Kidney glomerular epithelial cell (primary cell): ENCODE measurements around the gene PROSER3.
"Not testable (repeated sequence)": the region's sequence is repeated elsewhere in the genome, so short reads cannot be mapped to it uniquely, and the experiment has no call there.

Source experiments
- DNase-seq: peaks from one replicate; lab custom pipeline; 2025; lab: John Stamatoyannopoulos, UW

Gene PROSER3

GRCh38 chr19:35792312-35792711 lies 34.3 kb downstream of the PROSER3 start:
- no peak for DNase-seq

DNA sequence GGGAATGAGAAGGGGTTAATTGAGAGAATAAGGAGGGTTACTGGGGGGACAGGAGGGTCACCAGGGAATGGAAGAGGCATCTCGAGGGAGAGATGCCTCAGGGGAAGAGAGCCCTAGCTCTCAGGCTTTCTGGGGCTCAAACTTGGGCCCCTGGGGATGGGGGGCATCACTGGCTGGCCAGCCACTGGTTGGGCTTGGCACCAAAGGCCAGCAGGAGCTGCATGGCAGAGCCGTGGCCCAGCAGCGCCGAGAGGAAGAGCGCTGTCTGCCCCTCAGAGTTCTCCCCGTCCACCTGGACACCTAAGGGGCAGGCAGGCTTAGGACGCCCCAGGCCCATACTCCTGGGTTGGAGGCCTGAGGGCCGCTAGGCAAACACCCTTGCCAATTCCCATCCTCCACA lies 34.9 kb downstream of the PROSER3 start:
- DNase-seq, result no peak

GRCh38 chr19:35793381-35794165 lies 35.6 kb downstream of the PROSER3 start:
- DNase-seq, result no peak

DNA sequence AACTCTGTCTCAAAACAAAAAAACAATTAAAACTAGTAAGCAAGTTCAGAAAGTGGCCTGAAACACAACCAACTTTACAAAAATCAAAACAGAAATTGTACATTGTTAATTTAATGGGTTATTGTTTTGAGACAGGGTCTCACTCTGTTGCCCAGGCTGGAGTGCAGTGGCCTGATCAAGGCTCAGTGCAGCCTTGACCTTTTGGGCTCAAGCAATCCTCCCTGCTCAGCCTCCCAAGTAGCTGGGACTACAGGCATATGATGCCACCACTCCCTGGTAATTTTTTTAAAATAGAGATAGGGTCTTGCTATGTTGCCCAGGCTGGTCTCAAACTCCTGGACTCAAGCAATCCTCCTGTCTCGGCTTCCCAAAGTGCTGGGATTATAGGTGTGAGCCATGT lies 37.6 kb downstream of the PROSER3 start:
- DNase-seq, result not testable (repeated sequence)

- no peak for DNase-seq
These were observed 38.9 kb downstream of the PROSER3 start for GRCh38 chr19:35796645-35797542.

- DNase-seq, result no peak
These were observed 39.7 kb downstream of the PROSER3 start for GRCh38 chr19:35797663-35798062.

GRCh38 chr19:35801828-35802227 lies 43.9 kb downstream of the PROSER3 start:
- DNase-seq, result no peak

DNA sequence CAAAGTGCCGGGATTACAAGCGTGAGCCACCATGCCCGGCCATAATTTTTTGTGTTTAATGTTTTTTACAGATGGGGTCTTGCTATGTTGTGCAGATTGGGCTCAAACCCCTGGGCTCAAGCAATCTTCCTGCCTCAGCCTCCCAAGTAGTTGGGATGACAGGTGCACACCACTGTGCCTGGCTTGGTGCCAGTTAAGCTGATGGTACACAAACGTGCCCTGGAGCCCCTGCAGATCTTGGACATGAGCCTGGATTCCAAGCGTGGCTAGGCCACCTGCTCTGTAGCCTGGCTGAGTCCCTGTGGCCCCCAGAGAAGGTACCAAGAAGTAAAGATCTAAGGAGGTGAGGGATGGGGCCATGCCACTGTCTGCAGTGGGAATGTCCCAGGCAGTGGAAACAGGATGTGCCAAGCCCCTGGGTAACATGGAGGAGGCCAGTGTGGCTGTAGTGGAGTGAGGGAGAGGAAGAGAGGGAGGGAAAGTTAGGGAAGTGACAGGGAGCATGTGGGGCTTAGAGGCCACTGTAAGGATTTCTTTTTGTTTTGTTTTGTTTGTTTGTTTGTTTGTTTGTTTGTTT lies 47.6 kb downstream of the PROSER3 start:
- no peak for DNase-seq

GRCh38 chr19:35806597-35806996 lies 48.6 kb downstream of the PROSER3 start:
- DNase-seq, result no peak

DNA sequence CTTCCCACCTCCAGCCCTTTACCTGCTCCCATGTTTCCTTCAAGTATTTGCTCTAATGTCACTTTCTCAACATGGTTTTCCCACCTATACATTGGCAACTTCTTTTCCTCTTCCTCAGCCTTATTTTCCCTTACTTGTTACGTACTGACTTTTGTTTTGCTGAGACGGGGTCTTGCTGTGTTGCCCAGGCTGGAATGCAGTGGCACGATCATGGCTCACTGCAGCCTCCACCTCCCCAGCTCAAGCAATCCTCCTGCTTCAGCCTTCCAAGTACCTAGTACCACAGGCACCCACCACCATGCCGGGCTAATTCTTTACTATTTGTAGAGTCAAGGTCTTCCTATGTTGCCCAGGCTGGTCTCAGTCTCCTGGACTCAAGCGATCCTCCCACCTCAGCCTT lies 49.7 kb downstream of the PROSER3 start:
- DNase-seq, result no peak

GRCh38 chr19:35811317-35812219 lies 53.6 kb downstream of the PROSER3 start:
- no peak for DNase-seq

GRCh38 chr19:35812220-35813042 lies 54.5 kb downstream of the PROSER3 start, which contains the start of gene PRODH2:
Gene PRODH2 (minus strand): TSS chr19:35812845. CDS start chr19:35812805, 40 bp downstream.
- no peak for DNase-seq

DNA sequence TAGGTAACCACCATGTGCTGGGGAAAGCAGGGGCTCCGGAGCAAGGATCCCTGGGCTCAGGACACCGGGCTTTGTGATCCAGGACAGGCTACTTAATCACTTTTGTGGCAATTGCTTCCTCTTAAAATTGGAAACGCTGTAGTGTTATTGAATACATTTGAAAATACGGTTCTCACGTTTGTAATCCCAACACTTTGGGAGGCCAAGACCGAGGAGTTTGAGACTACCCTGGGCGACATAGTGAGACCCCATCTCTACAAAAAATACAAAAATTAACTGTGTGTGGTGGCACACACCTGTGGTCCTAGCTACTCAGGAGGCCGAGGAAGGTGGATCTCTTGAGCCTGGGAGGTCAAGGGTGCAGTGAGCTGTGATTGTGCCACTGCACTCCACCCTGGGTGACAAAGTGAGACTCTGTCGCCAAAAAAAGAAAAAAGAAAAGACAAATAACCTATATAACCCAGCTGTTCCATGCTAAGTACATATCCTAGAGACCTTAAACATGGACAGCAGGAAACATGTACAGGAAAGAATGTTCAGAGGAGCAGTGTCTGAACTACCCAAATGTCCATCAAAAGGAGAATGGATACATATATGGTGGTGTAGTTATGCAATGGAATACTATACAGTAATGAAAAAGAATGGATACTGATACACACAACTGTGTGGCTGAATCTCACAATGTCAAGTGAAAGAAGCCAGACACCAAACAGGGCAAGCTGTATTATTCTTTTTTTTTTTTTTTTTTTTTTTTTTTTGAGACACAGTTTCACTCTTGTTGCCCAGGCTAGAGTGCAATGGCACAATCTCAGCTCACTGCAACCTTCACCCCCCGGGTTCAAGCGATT lies 55.3 kb downstream of the PROSER3 start:
- DNase-seq, result no peak

DNA sequence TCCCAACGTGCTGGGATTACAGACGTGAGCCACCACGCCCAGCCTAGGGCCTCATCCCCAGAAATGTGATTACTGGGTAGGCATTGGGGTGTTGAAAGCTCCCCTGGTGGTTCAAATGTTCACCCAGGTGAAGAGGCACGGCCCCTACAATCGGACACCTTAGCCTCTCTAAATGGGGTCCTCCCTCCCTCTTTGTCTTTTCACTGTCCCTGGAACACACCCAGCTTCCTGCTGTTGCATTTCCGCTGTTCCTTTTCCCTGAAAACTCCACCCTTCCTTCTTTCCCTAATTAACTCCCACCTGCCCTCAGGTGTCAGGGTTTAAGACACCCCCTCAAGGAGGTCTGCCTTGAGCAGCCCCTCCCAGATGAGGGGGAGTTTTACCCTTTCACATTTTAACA lies 58.3 kb downstream of the PROSER3 start:
- DNase-seq, result no peak

- DNase-seq, result no peak
These were observed 58.9 kb downstream of the PROSER3 start for GRCh38 chr19:35816846-35817245.

DNA sequence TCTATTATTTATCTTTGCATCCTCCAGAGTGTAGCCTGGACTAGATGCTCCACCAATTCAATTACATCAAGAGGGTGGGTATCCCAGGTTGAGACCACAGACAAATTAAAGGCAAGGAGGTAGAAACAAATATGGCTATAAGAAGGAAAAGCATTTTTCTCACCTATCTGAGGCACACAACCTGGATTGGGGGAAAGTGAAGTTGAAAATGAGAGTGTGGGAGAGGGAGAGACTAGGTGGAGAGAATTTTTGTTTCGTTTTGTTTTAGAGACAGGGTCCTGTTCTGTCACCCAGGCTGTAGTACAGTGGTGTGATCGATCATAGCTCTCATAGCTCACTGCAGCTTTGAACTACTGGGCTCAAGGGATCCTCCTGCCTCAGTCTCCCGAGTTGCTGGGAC lies 60.5 kb downstream of the PROSER3 start:
- no peak for DNase-seq
